HG02970 (cell line): Measurements from ENCODE around the gene CCDC171.
"Not testable (repeated sequence)": the region's sequence is repeated elsewhere in the genome, so short reads cannot be mapped to it uniquely, and the experiment has no call there.

Experiments used
- ATAC-seq: cut with Tn5 transposase; IDR thresholded peaks from one replicate; pipeline ENCODE4 v1.9.1; 2021; ENCODE audit warnings: mild to moderate bottlenecking, moderate library complexity, moderate number of reproducible peaks; ENCODE audit not compliant: unreplicated experiment, low FRiP score

The CCDC171 gene

DNA sequence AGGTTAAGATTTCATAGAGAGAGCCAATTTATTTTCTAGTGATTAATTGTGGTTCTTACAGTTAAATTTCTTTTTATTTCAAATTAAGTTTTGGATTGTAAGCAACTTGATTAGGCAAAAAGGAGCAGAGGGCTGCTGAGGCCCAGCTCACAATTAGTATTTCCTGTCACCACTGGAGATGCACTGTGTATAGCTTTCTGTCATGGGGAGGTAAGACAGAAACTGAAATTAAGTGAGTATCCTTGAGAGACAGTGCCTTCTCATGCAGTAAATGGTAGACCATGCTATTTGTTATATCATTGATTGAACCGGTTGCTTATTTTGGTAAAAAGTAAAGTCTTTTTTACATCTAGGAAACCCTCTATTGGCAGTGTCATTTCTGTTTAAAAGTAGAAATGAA lies 190.7 kb downstream of the CCDC171 start:
- ATAC-seq: peak; percentile 55

DNA sequence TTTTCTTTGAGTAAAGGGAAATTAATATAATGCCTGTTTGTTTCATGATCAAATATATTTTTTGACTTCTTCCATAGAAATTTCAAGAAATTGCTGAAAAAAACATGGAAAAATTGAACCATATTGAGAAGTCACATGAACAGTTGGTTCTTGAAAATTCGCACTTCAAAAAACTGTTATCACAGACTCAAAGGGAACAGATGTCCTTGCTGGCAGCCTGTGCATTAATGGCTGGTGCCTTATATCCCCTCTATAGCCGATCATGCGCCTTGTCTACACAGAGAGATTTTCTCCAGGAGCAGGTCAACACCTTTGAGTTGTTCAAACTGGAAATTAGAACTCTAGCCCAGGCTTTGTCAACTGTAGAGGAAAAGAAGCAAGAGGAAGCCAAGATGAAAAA lies 191.4 kb downstream of the CCDC171 start:
- ATAC-seq: no peak

- no peak for ATAC-seq
Observed at GRCh38 chr9:15746905-15747304, 194.1 kb downstream of the CCDC171 start.

GRCh38 chr9:15755660-15756059 lies 202.8 kb downstream of the CCDC171 start:
- no peak for ATAC-seq

GRCh38 chr9:15761551-15761950 lies 208.7 kb downstream of the CCDC171 start:
- ATAC-seq: no peak

- ATAC-seq: no peak
Observed at GRCh38 chr9:15763371-15763770, 210.5 kb downstream of the CCDC171 start.

GRCh38 chr9:15764131-15764530 lies 211.3 kb downstream of the CCDC171 start:
- ATAC-seq: no peak

- no peak for ATAC-seq
Observed at GRCh38 chr9:15769547-15769946, 216.7 kb downstream of the CCDC171 start.

GRCh38 chr9:15778861-15779260 lies 226.0 kb downstream of the CCDC171 start:
- ATAC-seq: no peak

- ATAC-seq: no peak
Observed at GRCh38 chr9:15782106-15782505, 229.3 kb downstream of the CCDC171 start.

- ATAC-seq: no peak
Observed at GRCh38 chr9:15785584-15785983, 232.7 kb downstream of the CCDC171 start.

- ATAC-seq: no peak
Observed at GRCh38 chr9:15786616-15787015, 233.8 kb downstream of the CCDC171 start.

DNA sequence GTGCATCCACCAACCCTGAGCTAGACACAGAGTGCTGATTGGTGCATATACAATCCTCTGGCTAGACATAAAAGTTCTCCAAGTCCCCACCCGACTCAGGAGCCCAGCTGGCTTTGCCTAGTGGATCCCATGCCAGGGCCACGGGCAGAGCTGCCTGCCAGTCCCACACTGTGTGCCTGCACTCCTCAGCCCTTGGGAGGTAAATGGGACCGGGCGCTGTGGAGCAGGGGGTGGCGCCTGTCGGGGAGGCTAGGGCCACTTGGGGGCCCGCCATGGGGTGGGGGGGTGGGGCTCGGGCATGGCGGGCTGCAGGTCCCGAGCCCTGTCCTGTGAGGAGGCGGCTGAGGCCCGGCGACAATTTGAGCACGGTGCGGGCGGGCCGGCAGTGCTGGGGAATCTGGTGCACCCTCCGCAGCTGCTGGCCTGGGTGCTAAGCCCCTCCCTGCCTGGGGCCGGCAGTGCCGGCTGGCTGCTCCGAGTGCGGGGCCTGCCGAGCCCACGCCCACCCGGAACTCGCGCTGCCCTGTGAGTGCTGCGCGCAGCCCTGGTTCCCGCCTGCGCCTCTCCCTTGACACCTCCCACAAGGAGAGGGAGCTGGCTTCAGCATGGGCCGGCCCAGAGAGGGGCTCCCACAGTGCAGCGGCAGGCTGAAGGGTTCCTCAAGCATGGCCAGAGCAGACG lies 257.5 kb downstream of the CCDC171 start:
- ATAC-seq: not testable (repeated sequence)

- no peak for ATAC-seq
Observed at GRCh38 chr9:15813076-15813475, 260.2 kb downstream of the CCDC171 start.

GRCh38 chr9:15824310-15824709 lies 271.5 kb downstream of the CCDC171 start:
- ATAC-seq: no peak

- no peak for ATAC-seq
Observed at GRCh38 chr9:15831384-15831783, 278.5 kb downstream of the CCDC171 start.

DNA sequence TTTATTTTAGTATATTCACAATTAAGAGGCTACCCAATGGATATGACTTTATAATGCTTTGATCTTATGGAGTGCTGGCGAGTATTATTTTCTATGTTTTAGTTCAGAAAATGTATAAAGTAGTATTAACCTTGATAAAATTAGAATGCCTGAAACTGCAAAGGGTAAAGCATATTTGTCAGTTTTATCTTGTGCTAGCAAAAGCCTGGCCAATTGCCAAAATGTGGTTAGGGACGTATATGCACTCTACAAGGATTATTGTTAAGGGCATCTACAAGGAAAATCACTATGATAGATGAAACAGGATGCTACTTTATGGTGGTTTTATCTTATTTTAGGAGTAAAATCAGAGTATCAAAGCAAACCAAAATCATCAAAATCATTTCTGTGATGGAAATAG lies 281.7 kb downstream of the CCDC171 start:
- ATAC-seq: no peak

DNA sequence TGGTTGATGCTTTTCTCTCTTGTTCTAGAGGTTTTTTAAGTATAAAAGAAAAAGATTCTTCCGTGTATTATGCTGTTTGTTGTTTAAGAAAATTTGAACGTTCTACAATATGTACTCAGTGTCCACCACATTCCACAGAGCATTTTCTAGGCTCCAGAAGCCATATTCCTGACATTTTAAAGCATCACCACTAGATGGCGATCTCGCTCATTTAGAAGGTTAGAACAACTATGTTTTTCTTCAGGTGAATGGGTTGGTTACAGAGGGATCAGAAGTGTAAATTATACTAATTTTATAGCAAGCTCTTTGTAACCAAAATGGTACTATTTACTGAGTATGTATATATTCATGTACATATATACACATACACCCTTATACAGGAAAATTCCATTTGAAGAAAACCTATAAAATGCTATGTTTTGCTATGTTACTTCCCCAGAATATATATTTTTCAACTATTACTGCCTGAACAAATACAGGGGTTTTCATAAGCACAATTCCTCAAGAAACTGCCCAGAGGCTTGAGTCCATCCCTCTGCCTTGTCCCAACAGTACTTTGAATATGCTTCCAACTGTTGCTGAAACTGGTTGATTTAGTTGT lies 284.3 kb downstream of the CCDC171 start:
- peak; percentile 79 for ATAC-seq

DNA sequence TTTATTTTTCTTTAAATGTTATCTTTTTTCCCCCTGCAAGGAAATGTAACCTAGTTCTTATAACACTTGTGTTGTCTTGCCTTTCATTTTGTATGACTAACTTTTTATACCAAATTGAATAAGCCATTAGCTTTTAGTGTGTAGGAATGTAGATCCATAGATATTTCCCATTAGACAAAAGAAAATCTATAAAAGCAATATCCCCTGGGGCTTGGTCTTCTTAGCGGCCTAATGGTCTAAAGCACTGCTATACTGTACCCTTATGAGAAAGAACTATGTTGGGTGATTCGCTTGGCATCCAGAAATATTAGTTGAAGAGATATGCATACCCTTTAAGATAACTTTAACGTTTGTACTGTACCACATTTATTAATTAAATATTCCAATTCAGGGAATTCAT lies 289.2 kb downstream of the CCDC171 start:
- no peak for ATAC-seq

DNA sequence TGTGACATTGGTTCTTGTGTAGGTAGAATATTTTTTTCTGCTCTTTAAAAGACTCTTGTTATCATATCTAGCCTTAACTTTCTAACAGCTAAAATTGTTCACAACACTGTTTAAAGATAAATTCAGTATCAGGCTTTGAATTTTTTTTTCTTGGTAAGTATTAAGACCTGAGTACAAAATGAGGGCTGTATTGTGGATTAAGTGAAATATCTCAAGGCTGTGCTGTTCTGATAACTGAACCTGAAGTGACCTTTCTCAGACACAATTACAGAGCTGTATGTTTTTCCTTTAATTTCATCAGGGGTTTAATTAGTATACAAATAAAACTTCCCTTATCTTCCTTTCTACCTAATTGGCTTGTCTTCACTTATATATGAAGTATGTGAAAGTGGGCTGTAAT lies 290.5 kb downstream of the CCDC171 start:
- ATAC-seq: no peak

DNA sequence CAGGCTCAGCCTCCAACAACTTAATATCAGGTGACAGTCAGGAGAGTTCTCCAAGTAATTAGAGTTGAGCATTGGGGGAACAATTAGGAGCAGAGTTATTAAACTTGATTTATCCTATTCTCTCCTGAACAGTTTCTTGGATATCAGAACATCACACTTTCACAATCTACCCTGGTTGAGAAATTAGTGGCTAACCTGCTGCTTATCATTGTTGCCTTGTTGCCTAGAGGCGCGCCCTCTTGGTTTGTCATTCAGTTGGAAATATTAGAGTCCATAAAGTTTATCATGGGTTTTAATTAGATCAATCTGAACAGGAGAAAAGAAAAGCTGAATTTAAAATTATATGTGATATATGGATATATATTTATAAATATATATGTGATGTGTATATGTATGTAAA lies 291.1 kb downstream of the CCDC171 start:
- no peak for ATAC-seq

DNA sequence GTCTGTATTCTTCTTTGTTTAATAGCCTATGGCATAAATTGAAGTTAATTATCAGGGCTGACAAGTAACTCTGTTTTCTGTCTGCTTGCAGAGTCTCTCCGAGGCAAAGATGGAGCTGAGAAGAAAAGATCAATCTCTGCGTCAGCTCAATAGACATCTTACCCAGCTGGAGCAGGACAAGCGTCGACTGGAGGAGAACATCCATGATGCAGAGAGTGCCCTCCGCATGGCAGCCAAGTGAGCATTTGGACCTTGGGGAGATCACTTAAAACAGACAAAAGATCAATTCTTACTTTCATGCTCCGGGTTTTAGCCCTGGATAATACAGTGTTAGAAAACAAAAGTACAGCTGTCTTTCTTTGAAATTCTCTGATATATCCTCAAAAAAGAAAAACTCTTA lies 293.8 kb downstream of the CCDC171 start:
- no peak for ATAC-seq
